Trophoblast cell (in vitro differentiated cells and primary cell): ENCODE results near the gene LIPN.
"Not testable (repeated sequence)": the region's sequence is repeated elsewhere in the genome, so short reads cannot be mapped to it uniquely, and the experiment has no call there.

ENCODE experiments used
- DNase-seq, 2 donors: peaks; one replicate each; pipeline ENCODE4 v3.0.0-alpha.2; 2016
- H2AFZ ChIP-seq: 2 replicates; pipeline ENCODE4 v1.6.1; 2013; ENCODE audit warnings: low read length, moderate library complexity, mild to moderate bottlenecking; ENCODE audit not compliant: insufficient read depth, poor library complexity
- H2AK5ac ChIP-seq: 2 replicates; pipeline ENCODE4 v1.6.1; 2013; ENCODE audit warnings: mild to moderate bottlenecking, low read length
- H2BK120ac ChIP-seq: 2 replicates; pipeline ENCODE4 v1.6.1; 2013; ENCODE audit warnings: low read length, mild to moderate bottlenecking, moderate library complexity; ENCODE audit not compliant: insufficient read depth, poor library complexity
- H2BK12ac ChIP-seq: 2 replicates; pipeline ENCODE4 v1.6.1; 2013; ENCODE audit warnings: mild to moderate bottlenecking, low read length, moderate library complexity
- H2BK5ac ChIP-seq: 2 replicates; pipeline ENCODE4 v1.6.1; 2013; ENCODE audit warnings: low read length, low read depth, moderate library complexity, mild to moderate bottlenecking; ENCODE audit not compliant: poor library complexity
- H3K14ac ChIP-seq: 2 replicates; pipeline ENCODE4 v1.6.1; 2013; ENCODE audit warnings: mild to moderate bottlenecking, low read length
- H3K18ac ChIP-seq: 2 replicates; pipeline ENCODE4 v1.6.1; 2013; ENCODE audit warnings: mild to moderate bottlenecking, low read length
- H3K23ac ChIP-seq: 2 replicates; pipeline ENCODE4 v1.6.1; 2013; ENCODE audit warnings: low read length
- H3K27ac ChIP-seq: 2 replicates; pipeline ENCODE4 v1.5.1; 2013; ENCODE audit warnings: low read depth, mild to moderate bottlenecking, inconsistent platforms, low read length, moderate library complexity
- H3K27me3 ChIP-seq: 2 replicates; pipeline ENCODE4 v1.6.1; 2013; ENCODE audit warnings: inconsistent platforms, mild to moderate bottlenecking, low read length, moderate library complexity; ENCODE audit not compliant: insufficient read depth
- H3K36me3 ChIP-seq, 2 experiments: 1 replicate in 1 of 2; 2 replicates in 1 of 2; pipeline ENCODE4 v1.6.1; 2013; ENCODE audit warnings: low read length in 2 of 2, mild to moderate bottlenecking in 2 of 2, moderate library complexity in 1 of 2; ENCODE audit not compliant: insufficient read depth in 2 of 2, control insufficient read depth in 1 of 2
- H3K4ac ChIP-seq: 2 replicates; pipeline ENCODE4 v1.6.1; 2013; ENCODE audit warnings: low read depth, mild to moderate bottlenecking, low read length, moderate library complexity
- H3K4me1 ChIP-seq, 2 experiments: 1 replicate in 1 of 2; 2 replicates in 1 of 2; pipeline ENCODE4 v1.6.1; 2013; ENCODE audit warnings: low read length in 2 of 2, mild to moderate bottlenecking in 2 of 2, moderate library complexity in 1 of 2; ENCODE audit not compliant: insufficient read depth in 2 of 2, control insufficient read depth in 1 of 2
- H3K4me2 ChIP-seq: 2 replicates; pipeline ENCODE4 v1.6.1; 2013; ENCODE audit warnings: inconsistent platforms, mild to moderate bottlenecking, low read length, moderate library complexity
- H3K4me3 ChIP-seq: 2 replicates; pipeline ENCODE4 v1.5.1; 2013; ENCODE audit warnings: mild to moderate bottlenecking, low read depth, low read length, inconsistent platforms
- H3K79me1 ChIP-seq: one replicate; pipeline ENCODE4 v1.6.1; 2013; ENCODE audit warnings: low read length
- H3K79me2 ChIP-seq: 2 replicates; pipeline ENCODE4 v1.6.1; 2013; ENCODE audit warnings: low read length, mild to moderate bottlenecking; ENCODE audit not compliant: control insufficient read depth, insufficient read depth, poor library complexity
- H3K9ac ChIP-seq: 2 replicates; pipeline ENCODE4 v1.6.1; 2013; ENCODE audit warnings: mild to moderate bottlenecking, low read length
- H3K9me3 ChIP-seq: 2 replicates; pipeline ENCODE4 v1.6.1; 2013; ENCODE audit warnings: low read depth, mild to moderate bottlenecking, control low read depth, inconsistent platforms, low read length; ENCODE audit not compliant: insufficient read depth
- H4K12ac ChIP-seq: 2 replicates; pipeline ENCODE4 v1.6.1; 2013; ENCODE audit warnings: low read depth, mild to moderate bottlenecking, low read length, moderate library complexity
- H4K8ac ChIP-seq: 2 replicates; pipeline ENCODE4 v1.6.1; 2013; ENCODE audit warnings: low read depth, mild to moderate bottlenecking, low read length, moderate library complexity
- H4K91ac ChIP-seq: one replicate; pipeline ENCODE4 v1.6.1; 2013; ENCODE audit warnings: low read depth, mild to moderate bottlenecking, low read length, moderate library complexity
- WGBS: extraction: QIAGEN DNeasy Blood & Tissue Kit; methylation state at CpG from one replicate; pipeline ENCODE4 v1.1.7; 2013; ENCODE audit warnings: missing lambda C conversion rate; ENCODE audit not compliant: insufficient read length, insufficient coverage; ENCODE audit errors: extremely low coverage; 5-methylcytosine and 5-hydroxymethylcytosine counted together

Gene LIPN

GRCh38 chr10:88735661-88736060 is 24.2 kb upstream of the LIPN start:
- Histone ChIP-seq H3K18ac (no peak overlapping the region), H3K27me3 (no peaks in the 10 kb centered on the region), H3K4me3 (no peak overlapping the region), H3K36me3 (no peaks in the 10 kb centered on the region), H3K9ac (no peak overlapping the region), H3K4ac (no peak overlapping the region), H3K79me2 (no peaks in the 10 kb centered on the region), H3K27ac (no peak overlapping the region), H2BK5ac (no peak overlapping the region), H3K14ac (no peak overlapping the region), H3K9me3 (no peaks in the 10 kb centered on the region), H2BK12ac (no peak overlapping the region), H3K23ac (no peak overlapping the region), H3K4me2 (no peak overlapping the region), H2BK120ac (no peak overlapping the region), H4K91ac (no peak overlapping the region), H4K12ac (no peak overlapping the region), H3K79me1 (no peaks in the 10 kb centered on the region), H3K4me1 (no peaks in the 10 kb centered on the region), H2AFZ (no peak overlapping the region), H2AK5ac (no peak overlapping the region), H4K8ac (no peak overlapping the region)
- DNase-seq, result no peak
- WGBS, result no CpG with 5 or more reads among the region's 1 CpG

- not testable (repeated sequence) for H2BK5ac ChIP-seq, H3K9me3 ChIP-seq, H2AFZ ChIP-seq, H4K8ac ChIP-seq, DNase-seq, H3K23ac ChIP-seq, H3K36me3 ChIP-seq, H4K12ac ChIP-seq, H3K4me2 ChIP-seq, H2BK12ac ChIP-seq, H2AK5ac ChIP-seq, H3K27me3 ChIP-seq, H3K79me1 ChIP-seq, H3K4me3 ChIP-seq, H3K14ac ChIP-seq, H2BK120ac ChIP-seq, H3K18ac ChIP-seq, H3K27ac ChIP-seq, H4K91ac ChIP-seq, H3K79me2 ChIP-seq, H3K4me1 ChIP-seq, H3K4ac ChIP-seq, H3K9ac ChIP-seq
- no CpG with 5 or more reads among the region's 5 CpGs for whole genome bisulfite sequencing
These were observed 17.9 kb upstream of the LIPN start for GRCh38 chr10:88741921-88742320.

- H3K9ac ChIP-seq, result no peak overlapping the region
- H2AK5ac ChIP-seq, result no peak overlapping the region
- H2BK12ac ChIP-seq, result no peak overlapping the region
- H3K79me1 ChIP-seq, result no peaks in the 10 kb centered on the region
- H2BK120ac ChIP-seq, result no peak overlapping the region
- H3K4ac ChIP-seq, result no peak overlapping the region
- no peak for DNase-seq
- no peak overlapping the region for H3K4me3 ChIP-seq
- no peaks in the 10 kb centered on the region for H3K79me2 ChIP-seq
- no peaks in the 10 kb centered on the region for H3K4me1 ChIP-seq
- no peaks in the 10 kb centered on the region for H3K36me3 ChIP-seq
- no peak overlapping the region for H3K18ac ChIP-seq
- no peak overlapping the region for H3K23ac ChIP-seq
- H3K9me3 ChIP-seq, result no peaks in the 10 kb centered on the region
- H3K4me2 ChIP-seq, result no peak overlapping the region
- no peak overlapping the region for H4K91ac ChIP-seq
- no peak overlapping the region for H2AFZ ChIP-seq
- H4K12ac ChIP-seq, result no peak overlapping the region
- H4K8ac ChIP-seq, result no peak overlapping the region
- no peak overlapping the region for H2BK5ac ChIP-seq
- H3K27ac ChIP-seq, result no peak overlapping the region
- no peaks in the 10 kb centered on the region for H3K27me3 ChIP-seq
- WGBS, result no CpG with 5 or more reads among the region's 1 CpG
- no peak overlapping the region for H3K14ac ChIP-seq
These were observed 17.4 kb upstream of the LIPN start for GRCh38 chr10:88742448-88742847.

- Histone ChIP-seq H3K79me2 (no peaks in the 10 kb centered on the region), H2AK5ac (no peak overlapping the region), H3K4ac (no peak overlapping the region), H4K12ac (no peak overlapping the region), H3K27ac (no peak overlapping the region), H3K36me3 (no peaks in the 10 kb centered on the region), H3K27me3 (no peaks in the 10 kb centered on the region), H3K23ac (no peak overlapping the region), H3K9me3 (no peaks in the 10 kb centered on the region), H2AFZ (no peak overlapping the region), H3K4me2 (no peak overlapping the region), H4K8ac (no peak overlapping the region), H3K14ac (no peak overlapping the region), H4K91ac (no peak overlapping the region), H3K18ac (no peak overlapping the region), H2BK120ac (no peak overlapping the region), H3K4me3 (no peak overlapping the region), H2BK5ac (no peak overlapping the region), H3K79me1 (no peaks in the 10 kb centered on the region), H2BK12ac (no peak overlapping the region), H3K4me1 (no peaks in the 10 kb centered on the region), H3K9ac (no peak overlapping the region)
- no peak for DNase-seq
- no CpG with 5 or more reads among the region's 5 CpGs for WGBS
These were observed 15.8 kb upstream of the LIPN start for GRCh38 chr10:88744002-88744401.
